GM21528 (cell line): Measurements from ENCODE around the gene GIMAP8.
"Not testable (repeated sequence)": the region's sequence is repeated elsewhere in the genome, so short reads cannot be mapped to it uniquely, and the experiment has no call there.

ENCODE experiments used
- ATAC-seq: cut with Tn5 transposase; IDR thresholded peaks from one replicate; pipeline ENCODE4 v1.9.1; 2021; ENCODE audit warnings: mild to moderate bottlenecking, moderate library complexity; ENCODE audit not compliant: unreplicated experiment, low FRiP score

GIMAP8 gene

DNA sequence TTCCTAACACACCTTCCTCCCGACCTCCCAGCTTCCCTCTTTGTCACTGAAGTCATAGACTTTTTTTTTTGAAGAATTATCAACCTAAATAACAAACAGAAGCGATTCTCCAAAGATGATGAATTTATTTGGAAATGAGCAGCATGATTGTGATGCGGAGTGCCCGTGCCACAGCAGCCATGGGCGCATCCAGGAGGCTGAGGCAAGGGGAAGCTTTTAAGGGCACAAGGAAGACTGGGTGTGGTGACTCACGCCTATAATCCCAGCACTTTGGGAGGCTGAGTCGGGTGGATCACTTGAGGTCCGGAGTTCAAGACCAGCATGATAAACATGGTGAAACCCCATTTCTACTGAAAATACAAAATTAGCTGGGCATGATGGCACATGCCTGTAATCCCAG lies 16.2 kb upstream of the GIMAP8 start:
- ATAC-seq, result no peak

DNA sequence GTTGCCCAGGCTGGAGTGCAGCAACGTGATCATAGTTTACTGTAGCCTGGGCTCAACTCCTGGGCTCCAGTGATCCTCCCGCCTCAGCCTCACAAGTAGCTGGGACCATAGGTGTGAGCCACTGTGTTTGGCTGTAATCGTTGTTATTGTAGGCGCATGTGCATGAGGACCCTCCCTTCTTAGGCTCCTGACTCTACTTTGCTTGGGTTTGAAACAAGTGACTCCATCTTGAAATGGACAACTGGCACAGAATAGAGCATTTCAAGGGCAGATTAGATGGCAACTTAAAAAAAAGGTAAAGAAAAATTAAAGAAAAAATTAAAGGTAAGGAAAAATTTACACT lies 15.4 kb upstream of the GIMAP8 start:
- no peak for ATAC-seq

DNA sequence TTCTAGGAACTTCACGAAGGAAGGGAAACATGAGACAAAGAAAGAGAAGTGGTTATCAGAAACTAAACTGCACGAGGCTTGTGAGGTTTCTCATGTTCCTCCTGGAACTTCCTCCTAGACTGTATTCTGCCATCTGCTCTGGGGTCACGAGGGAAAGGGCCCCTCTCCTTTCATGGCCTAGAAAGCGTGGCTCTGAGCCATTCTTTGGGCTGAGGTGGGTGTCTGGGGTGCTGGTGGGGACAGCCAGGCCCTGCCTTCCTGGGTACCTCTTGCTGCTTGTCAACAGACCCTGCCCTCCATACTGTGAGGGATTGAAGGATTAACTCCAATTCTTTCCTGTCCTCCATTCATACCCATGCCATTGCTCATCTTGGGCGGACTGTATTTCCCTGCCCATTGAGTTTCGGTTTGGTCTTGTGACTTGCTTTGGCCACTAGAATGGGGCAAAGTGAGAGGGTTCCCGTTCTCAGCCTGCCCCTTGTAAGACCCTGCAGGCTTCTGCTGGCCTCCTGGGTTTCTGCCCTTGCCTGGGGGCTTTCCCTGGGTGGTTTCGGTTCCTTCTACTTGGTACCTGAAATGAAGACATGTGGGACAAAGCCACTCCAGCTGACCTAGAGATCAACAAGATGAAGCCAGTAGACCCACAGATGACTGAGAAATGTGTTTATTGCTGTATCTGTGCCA lies 14.9 kb upstream of the GIMAP8 start:
- ATAC-seq, result peak; percentile 93

DNA sequence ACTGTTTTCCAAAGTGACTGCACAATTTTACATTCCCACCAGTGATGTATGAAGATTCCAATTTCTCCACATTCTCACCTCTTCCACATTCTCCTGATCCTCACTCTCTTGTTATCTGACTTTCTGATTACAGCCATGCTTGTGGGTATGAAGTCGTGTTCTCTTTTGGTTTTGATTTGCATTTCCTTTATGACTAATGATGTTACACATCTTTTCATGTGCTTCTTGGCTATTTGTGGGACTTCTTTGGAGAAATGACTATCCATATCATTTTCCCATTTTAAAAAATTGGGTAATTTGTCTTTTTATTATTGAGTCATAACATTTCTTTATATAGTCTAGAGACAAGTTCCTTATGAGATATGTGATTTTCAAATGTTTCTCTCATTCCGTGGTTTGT lies 10.5 kb upstream of the GIMAP8 start:
- no peak for ATAC-seq

DNA sequence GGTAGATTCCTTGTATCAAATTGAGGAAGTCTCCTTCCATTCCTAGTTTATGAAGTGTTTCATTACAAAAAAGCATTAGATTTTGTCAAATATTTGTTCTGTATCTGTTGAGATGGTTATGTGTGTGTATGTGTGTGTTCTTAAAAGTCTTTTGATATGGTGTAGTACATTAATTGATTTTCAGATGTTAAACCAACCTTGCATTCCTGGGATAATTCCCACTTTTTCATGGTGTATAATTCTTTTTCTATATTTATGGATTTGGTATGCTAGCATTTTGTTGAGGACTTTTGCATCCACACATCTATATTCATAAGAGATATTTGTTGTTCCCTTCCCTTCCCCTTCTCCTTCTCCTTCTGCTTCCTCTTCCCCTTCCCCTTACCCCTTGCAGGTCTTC lies 8.9 kb upstream of the GIMAP8 start:
- ATAC-seq, result no peak

DNA sequence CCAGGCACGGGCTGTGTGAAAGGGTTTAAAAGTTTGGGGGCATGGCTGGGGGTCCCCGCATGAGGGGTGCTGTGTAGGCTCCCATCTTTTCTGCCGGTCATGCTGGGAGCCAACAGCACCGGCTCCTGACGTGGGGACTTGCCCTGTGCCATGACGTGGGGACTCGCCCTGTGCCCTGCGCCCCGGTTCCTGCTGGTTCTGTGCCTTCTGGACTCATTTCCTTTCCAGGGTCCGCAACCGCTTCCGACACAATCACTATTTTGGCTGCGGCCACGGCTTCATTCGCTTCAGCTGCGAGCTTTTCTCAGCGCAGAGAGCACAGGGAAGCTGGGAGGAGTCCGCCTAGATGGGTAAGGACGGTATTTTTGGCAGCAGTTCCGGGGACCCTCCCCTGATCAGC lies 7.6 kb upstream of the GIMAP8 start:
- no peak for ATAC-seq

DNA sequence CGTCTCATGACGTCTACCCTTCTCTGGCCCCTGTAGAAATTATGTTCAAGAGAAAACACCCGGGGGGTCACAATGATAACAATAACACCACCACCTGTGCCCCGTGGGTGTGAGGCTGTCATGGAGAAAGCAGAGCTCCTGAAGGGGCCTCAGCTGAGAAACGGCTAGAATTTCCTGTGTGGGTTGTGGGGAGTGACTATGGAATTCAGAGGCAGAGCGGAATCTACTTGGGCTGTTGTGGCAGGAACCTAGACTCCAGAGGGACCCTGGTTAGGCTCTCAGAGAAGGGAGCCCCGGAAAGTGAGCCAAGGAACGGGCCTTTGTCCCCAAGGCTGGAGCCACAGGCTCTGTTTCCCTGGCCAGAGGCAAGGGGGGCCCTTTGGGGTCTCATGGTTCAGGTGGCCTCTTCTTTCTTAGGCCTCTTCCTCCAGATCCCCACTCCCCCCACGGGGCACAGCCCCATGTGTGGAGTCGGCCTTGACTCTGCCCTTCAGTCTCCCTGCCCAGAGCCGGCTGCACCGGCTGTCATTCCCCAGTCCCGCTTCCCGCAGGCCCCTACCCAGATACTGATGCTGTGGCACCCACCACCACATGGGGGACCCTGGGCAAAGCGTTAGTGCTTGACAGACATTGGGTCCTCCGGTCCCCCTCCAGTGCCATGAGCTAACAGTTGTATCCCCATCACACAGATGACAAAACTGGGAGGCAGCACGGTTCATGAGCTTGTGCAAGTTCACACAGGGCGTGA lies 6.5 kb upstream of the GIMAP8 start:
- ATAC-seq, result no peak

DNA sequence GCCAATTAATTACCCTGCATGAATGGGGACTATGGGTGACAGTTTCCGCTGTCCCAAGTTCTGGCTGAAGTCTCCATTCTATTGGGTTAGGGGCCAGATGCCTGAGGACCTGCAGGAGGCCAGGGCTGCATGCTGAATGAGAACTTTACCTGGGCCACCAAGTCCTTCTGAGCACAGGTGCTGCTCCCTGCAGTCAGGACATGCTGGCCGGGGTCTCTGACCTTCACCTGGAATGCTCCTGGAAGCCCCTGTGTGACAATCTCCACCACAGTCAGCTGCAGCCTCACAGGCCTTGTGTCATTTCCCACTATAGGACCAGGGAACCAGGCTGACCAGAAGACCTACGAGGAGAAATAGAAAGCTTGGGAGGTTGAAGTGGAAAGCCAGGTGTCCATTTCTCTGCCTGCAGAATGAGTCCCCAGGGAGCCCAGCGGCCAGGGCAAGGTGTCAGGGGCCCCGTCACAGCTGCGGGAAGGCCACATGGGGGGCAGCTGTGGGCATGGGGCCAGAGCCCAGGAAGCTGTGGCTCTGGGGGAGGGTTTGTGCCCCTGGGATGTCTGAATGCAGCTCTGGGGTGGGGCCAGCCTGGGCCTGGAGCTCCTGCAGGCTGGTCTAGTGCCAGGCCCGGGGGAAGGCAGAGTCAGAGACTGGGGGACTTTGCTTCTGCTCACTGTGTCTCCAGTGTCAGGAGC lies 5.6 kb upstream of the GIMAP8 start:
- no peak for ATAC-seq

DNA sequence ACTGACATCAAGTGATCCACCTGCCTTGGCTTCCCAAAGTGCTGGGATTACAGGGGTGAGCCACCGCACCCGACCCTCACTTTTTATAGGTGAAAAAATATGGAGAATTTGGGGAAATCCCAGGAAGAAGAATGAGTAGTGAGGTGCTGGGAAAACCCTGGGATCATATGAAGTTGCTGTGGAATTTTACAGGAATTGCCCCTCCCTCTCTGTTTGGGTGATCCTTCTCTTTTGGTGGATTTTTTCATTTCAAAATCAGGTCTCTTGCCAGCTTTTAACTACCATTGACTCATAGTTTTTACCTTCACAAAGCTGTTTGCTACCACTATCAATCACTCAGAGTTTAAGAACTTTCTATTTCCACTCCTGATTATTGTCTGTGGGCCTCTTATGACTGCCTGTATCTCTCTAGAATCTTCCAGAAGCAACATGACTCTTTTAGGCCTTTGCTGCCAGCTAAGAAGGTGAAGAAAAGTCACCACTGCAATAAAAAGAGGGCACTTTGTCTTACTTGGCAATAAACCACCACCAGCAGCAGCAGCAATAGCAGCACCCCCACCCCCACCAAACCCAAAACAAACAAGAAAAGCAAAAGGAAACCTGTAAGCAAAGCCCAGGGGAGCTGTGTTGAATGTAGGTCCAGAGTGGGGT lies 4.0 kb upstream of the GIMAP8 start:
- no peak for ATAC-seq

DNA sequence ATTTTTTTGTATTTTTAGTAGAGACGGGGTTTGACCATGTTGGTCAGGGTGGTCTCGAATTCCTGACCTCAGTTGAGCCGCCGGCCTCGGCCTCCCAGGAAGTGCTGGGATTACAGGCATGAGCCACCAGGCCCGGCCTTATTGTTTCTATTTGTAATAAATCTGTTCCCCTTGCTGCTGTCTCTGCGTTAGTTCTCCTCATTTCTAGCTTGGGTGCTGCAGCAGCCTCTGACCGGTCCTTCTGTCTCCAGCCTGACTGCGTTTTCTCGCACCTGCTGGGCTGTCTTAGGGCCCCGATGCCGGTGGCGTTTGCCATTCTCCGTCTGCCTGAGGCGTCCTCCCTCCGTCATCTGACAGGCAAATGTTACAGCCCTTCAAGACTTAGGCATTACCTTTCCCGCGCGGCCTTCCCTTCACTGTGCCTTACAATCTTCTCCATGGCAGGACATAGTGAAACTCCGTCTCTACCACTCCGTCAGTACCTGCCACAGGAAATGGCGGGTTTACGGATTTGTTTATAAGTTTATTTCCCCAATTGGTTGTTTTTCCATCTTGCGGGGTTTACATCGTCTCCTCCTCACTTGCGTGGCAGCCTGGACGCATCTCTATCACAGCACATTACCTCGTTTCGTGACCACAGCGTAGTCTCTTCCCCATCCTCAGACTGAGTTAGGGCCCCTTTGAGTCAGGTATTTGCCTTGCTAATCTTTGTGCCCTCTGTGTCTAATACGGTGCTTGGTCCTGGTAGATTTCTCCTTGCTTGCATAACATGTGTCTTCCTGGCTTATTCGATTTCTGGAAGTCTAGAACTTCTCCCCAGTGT lies 2.3 kb upstream of the GIMAP8 start:
- ATAC-seq, result peak; percentile 12

DNA sequence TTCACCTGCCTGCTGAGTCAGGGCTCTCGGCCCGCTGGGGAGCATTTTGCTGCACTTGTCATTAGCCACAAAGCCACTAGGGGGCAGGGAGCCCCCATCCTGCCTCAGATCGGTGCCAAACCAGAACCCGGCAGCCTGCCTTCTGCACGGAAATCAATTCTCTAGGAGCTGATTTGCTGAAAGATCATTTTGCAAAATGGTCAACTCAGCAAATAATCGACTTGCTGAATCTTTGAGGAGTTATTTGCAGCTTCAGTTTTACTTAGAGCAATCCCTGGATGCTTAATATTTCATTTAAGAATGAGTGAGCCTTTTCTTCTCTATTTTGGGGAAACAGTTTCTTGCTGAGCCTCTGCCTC lies 1.7 kb upstream of the GIMAP8 start:
- ATAC-seq, result peak; percentile 50

DNA sequence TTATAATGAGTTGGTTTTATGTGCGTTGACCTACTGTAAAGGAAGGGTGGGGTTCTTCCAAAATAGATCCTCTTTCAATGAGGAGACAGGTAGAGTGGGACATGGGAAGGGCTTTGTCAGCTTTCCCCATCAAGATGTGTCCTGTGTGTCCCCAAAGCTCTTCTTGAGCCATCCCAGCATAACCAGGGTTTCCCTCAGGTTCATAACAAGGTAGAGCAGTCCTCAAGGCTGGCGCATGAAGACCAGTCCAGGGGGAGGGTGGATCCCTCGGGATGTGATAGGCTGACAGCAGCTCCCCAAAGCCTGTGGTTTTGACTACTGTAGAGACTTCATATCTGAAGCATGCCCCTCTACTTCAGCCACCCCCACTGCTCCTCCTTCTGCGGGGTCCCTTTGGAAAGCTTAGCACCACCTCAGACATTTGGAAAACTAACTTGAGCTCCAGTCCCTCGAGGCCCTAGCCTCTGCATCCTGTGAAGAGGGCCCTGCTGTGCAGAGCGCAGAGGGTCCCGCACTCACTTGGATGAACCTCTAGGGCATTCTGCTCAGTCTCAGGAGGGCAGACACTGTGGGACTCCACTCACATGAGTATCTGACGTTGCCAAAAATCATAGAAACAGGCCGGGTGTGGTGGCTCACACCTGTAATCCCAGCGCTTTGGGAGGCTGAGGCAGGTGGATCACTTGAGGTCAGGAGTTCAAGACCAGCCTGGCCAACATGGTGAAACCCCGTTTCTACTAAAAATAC lies 1.1 kb upstream of the GIMAP8 start:
- ATAC-seq, result no peak

DNA sequence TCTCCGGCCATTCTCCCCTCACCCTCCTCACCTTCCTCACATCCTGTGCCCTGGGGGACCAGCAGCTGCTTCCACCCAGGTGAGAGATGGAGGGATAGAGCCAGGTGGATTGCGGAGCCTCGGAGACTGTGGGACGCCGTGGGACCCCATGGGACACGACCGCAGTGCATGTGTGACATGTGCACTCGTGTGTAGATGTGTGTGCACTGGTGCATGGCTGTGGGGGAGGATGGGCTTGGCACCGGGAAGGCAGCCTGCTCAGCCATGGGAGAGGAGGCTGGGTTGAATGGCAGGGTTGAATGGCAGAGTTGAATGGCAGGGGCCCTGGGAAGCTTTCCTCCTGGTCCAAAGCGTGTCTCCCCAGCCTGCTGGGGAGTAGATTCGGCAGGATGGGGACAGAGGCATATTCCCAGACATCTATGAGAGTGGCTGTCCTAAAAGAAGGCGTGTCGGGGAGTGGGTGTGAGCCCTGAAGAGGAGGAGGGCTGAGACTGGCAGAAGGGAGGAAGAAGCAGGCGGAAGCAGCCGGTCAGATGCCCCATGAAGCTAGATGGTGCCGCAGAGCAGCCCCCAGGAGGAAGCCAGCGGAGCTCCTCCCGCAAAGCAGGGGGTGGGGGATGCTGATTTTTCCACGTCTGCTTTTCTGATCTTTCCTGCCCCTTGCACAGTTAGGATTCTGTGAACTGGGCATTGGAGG lies 815 bp downstream of the GIMAP8 start:
- no peak for ATAC-seq

DNA sequence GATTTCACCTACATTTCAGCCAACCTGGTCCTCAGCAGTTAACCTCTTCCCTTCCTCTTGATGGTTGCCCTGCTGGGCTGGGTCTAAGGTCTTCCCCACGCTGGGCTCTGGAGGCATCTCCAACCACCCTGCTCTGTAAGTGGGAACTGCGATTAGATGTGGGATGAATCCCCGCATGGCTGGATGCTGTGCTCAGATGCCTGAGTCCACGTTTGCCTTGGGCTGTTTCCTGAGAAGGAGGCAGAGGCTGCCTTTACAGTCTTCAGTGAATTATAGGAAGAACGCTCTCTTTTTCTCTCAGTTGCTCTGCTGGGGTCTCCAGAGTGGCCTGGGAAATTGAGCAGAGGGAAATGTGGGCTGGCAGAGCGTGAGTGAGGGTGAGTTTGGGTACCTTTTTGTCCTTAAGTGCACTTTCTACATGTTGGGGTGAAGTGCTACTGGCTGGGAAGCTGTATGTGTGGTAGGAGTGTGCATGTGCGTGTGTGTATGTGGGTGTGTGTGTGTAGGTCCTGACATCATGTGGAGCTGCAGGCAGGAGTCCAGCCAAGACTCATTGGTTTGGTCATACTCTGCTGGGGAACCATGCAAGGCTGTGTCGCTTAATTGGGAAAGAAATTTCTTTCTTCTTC lies 1.5 kb downstream of the GIMAP8 start:
- no peak for ATAC-seq

DNA sequence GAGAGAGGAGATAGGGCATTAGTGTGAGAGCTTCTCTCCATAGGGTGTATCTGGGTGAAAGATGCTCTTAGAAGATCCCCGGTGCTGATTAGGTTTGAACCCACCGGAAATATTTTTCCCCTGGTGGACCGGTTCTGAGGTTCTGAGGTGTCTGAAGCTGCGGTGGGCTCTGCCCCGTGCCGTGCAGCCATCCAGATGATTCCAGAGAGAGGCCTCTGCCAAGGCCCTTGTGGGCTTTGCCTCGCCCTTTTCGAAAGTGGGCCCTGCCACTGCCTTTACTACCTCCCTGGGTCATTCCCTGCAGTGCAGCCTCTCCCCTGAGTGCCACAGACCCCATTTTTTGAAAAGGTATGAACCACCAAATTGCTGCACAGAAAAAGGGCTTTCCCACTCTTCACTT lies 2.8 kb downstream of the GIMAP8 start:
- no peak for ATAC-seq

DNA sequence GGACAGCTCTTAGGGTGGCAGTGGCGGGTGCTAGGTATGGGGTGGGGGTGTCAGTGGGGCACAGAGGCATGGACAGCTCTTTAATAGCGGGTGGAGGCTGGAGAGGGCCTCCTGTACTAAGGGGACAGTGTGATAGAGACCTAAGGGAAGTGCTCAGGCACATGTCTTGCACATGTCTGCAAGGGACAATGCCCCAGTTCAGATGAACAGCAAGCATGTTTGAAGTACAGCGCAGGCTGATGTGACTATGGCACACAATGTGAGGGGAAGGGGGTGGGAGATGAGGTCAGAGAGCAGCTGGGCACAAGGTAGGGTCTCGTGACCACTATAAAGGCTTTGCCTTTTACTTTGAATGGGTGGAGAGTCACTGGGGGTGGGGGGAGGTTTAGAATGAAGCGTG lies 3.5 kb downstream of the GIMAP8 start:
- no peak for ATAC-seq

DNA sequence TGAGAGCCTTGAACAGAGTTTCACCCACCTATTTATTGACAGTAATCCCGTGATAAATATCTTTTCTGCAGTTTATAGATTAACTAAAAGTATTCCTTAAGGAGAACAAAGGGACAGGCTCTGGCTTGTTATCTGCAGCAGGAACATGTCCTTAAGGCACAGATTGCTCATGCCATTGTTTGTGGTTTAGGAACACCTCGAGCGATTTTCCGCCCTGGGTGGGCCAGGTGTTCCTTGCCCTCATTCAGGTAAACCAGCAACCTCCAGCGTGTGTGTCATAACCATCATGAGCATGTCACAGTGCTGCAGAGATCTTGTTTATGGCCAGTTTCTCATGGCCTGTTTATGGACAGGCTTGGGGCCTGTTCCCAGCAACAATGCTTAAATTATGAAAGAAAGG lies 6.6 kb downstream of the GIMAP8 start:
- not testable (repeated sequence) for ATAC-seq

DNA sequence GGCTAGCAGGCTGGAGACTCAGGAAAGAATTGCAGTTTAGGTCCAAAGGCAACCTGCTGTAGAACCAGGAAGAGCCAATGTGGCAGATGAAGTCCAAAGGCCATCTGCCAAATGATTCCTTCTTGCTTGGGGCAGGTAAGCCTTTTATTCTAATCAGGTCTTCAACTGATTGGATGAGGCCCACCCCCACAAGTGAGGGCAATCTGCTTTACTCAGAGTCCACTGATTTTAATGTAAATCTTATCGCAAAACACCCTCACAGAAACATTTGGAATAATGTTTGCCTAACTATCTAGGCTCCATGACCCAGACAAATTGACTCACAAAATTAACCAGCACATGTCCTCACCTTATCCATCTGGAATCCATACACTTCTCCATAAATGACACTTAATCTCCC lies 7.8 kb downstream of the GIMAP8 start:
- ATAC-seq, result no peak

DNA sequence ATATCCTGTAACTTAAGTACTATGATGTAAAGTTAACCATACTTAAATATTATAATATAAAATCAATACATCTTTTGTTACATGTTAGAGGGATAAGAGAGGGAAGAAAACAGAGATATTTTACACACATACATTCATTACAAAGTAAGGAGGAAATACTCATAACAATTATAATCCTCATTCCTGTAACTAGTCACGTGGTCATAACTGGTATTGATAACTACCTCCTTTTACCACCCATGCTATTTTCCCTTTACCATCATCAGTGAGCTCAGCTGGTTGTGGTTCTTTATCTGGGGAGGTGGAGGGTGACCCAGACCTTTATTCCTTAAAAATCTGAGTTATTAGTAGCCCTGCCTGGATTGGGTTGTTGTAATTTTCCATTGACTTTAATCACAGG lies 8.3 kb downstream of the GIMAP8 start:
- ATAC-seq, result no peak
